ENCODE data around the gene DCTN4.

DNA sequence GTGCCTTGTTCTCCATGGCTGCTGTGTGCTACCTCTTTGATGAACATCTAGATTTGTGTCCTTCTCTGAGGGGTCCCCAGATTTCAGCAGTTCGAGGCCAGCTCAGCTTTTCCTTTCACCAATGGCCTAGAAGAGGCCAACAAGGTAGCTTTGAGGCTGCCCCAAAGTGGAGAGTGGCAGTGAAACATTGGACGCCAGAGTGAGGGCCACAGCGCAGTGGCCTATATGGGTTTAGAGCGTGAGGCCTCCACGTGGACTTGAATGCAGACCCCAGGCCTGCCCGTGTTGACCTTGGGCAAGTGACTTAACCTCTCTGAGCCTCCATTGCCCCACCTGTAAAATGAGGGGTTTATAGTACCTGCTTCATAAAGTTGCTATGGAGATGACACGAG, 85.9 kb downstream of the DCTN4 start:
- TF ChIP-seq, protein P1, sequence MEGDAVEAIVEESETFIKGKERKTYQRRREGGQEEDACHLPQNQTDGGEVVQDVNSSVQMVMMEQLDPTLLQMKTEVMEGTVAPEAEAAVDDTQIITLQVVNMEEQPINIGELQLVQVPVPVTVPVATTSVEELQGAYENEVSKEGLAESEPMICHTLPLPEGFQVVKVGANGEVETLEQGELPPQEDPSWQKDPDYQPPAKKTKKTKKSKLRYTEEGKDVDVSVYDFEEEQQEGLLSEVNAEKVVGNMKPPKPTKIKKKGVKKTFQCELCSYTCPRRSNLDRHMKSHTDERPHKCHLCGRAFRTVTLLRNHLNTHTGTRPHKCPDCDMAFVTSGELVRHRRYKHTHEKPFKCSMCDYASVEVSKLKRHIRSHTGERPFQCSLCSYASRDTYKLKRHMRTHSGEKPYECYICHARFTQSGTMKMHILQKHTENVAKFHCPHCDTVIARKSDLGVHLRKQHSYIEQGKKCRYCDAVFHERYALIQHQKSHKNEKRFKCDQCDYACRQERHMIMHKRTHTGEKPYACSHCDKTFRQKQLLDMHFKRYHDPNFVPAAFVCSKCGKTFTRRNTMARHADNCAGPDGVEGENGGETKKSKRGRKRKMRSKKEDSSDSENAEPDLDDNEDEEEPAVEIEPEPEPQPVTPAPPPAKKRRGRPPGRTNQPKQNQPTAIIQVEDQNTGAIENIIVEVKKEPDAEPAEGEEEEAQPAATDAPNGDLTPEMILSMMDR (conservative IDR thresholded peaks at IDR 0.05; ENCODE audit: low read length) = no peak
- TF ChIP-seq EZH2phosphoT487 (IDR thresholded peaks at IDR 0.05; ENCODE audit: borderline replicate concordance) = no peak

Measured in Loucy (cell line).